ENCODE measurements around the gene GALNT17.

Gene GALNT17

GRCh38 chr7:71132127-71132376 lies at the start of gene GALNT17:
Gene GALNT17, plus strand, starts transcription at chr7:71132144.
- DNase-seq (ENCODE audit: low spot score), result no peak

- DNase-seq (ENCODE audit: low spot score), result no peak
These were observed 36.6 kb upstream of the GALNT17 start for GRCh38 chr7:71095266-71095860.

- DNase-seq (ENCODE audit: low spot score), result peak; percentile 14
These were observed 35.6 kb upstream of the GALNT17 start for GRCh38 chr7:71096351-71096750.

GRCh38 chr7:71106226-71106625 lies 25.7 kb upstream of the GALNT17 start:
- no peak for DNase-seq (ENCODE audit: low spot score)

- DNase-seq (ENCODE audit: low spot score), result no peak
These were observed 19.5 kb upstream of the GALNT17 start for GRCh38 chr7:71112436-71112835.

GRCh38 chr7:71120096-71120495 lies 11.8 kb upstream of the GALNT17 start:
- DNase-seq (ENCODE audit: low spot score), result no peak

GRCh38 chr7:71129126-71129525 lies 2.8 kb upstream of the GALNT17 start:
- DNase-seq (ENCODE audit: low spot score), result no peak

- DNase-seq (ENCODE audit: low spot score), result no peak
These were observed 1.8 kb upstream of the GALNT17 start for GRCh38 chr7:71130031-71130679.

- peak; percentile 56 for DNase-seq (ENCODE audit: low spot score)
These were observed 453 bp upstream of the GALNT17 start for GRCh38 chr7:71131256-71132126.

- DNase-seq (ENCODE audit: low spot score), result no peak
These were observed 660 bp downstream of the GALNT17 start for GRCh38 chr7:71132377-71133231.

GRCh38 chr7:71133232-71133622 lies 1.3 kb downstream of the GALNT17 start:
- no peak for DNase-seq (ENCODE audit: low spot score)

GRCh38 chr7:71133856-71134255 lies 1.9 kb downstream of the GALNT17 start:
- no peak for DNase-seq (ENCODE audit: low spot score)

GRCh38 chr7:71135116-71135515 lies 3.2 kb downstream of the GALNT17 start:
- DNase-seq (ENCODE audit: low spot score), result no peak

- DNase-seq (ENCODE audit: low spot score), result no peak
These were observed 3.7 kb downstream of the GALNT17 start for GRCh38 chr7:71135663-71136062.

GRCh38 chr7:71137479-71137878 lies 5.5 kb downstream of the GALNT17 start:
- no peak for DNase-seq (ENCODE audit: low spot score)

- no peak for DNase-seq (ENCODE audit: low spot score)
These were observed 8.3 kb downstream of the GALNT17 start for GRCh38 chr7:71140264-71140663.

GRCh38 chr7:71144963-71145362 lies 13.0 kb downstream of the GALNT17 start:
- DNase-seq (ENCODE audit: low spot score), result no peak

GRCh38 chr7:71145906-71146901 lies 14.3 kb downstream of the GALNT17 start:
- peak; percentile 42 for DNase-seq (ENCODE audit: low spot score)

GRCh38 chr7:71148098-71148497 lies 16.2 kb downstream of the GALNT17 start:
- DNase-seq (ENCODE audit: low spot score), result no peak

GRCh38 chr7:71155236-71155635 lies 23.3 kb downstream of the GALNT17 start:
- no peak for DNase-seq (ENCODE audit: low spot score)

- DNase-seq (ENCODE audit: low spot score), result no peak
These were observed 25.8 kb downstream of the GALNT17 start for GRCh38 chr7:71157757-71158156.
